ENCODE measurements around the gene DECR2.
"Not testable (repeated sequence)": the region's sequence is repeated elsewhere in the genome, so short reads cannot be mapped to it uniquely, and the experiment has no call there.

Gene DECR2

GRCh38 chr16:367333-367903, 34.3 kb upstream of the DECR2 start:
- no peak for DNase-seq

- no peak for DNase-seq
Measured at GRCh38 chr16:368388-369158, 33.1 kb upstream of the DECR2 start.

DNA sequence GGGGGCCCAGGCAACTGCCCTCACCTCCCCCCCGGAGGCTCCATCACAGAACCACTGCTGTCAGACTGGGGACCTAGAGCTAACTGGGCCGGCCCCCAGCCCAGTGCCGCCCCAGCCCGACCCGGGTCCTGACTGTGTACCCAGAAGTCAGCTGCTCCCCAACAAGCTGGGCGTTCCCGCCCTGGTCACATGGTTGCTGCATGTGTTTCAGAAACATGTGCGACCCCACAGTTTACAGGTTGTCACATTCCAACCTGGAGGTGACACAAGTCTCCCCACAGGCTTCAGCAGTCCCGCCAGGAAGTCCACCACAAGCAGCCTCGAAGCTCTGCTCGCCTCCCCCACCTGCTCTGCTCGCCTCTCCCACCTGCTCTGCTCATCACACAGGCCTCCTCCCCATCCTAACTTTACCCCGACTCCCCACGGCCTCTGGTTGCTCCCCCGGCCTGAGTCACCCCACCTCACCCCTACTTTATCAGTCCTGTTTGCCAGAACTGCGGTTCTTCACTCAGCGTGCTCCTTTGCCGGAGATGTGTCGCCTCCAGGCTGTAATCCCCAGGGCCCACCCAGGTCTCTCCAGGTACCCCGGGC, 32.3 kb upstream of the DECR2 start:
- DNase-seq = no peak

- DNase-seq = no peak
Measured at GRCh38 chr16:369866-370436, 31.7 kb upstream of the DECR2 start.

DNA sequence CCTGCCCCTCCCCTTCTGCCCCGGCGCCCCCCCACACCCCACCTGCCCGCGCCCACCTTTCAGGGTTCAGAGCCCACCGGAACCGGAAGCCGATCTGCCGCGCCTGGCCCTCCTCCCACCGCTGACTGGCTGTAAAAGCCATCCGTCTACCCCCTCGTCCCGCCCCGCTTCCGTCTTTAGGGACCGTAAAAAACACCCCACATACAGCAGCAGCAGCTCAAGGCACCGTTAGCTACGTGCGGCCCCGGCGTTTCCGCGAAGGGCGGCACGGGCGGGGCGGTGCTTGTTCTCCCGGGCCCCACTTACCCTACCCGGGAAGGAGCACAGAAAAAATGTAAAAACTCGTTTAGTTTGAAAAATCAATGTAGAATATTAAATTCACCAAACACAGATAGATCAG, 31.2 kb upstream of the DECR2 start, which contains the start of gene MRPL28:
Gene MRPL28, minus strand, starts transcription at position 96 of the 400 bp plus-strand sequence. CDS start 320 bp downstream, outside the sequence.
- DNase-seq = peak; percentile 94

DNA sequence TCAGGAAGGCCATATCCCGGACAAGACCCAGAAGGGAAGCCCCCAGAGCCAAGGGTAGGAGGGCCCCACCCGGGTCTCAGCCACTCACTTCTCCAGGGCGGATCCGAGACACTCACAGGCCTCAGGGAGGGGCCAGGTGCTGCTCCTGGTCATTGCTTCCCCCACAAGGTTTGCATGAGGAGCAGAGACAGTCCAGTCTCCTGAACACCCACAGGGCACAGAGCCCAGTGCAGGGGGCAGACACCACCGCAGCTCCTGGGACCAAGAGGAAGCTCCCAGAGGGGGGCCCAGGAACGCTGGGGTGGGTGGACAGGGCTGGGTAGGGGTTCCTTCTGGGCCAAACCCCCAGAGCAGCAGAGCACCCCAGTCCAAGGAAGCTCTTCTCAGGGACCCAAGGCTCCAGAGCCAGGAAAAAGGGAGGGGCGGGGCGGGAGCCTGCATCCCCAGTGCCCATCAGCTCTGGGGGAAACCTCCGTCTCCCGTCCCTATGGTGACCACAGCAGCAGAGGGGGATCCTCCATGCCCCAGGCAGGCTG, 30.6 kb upstream of the DECR2 start:
- DNase-seq = no peak

DNA sequence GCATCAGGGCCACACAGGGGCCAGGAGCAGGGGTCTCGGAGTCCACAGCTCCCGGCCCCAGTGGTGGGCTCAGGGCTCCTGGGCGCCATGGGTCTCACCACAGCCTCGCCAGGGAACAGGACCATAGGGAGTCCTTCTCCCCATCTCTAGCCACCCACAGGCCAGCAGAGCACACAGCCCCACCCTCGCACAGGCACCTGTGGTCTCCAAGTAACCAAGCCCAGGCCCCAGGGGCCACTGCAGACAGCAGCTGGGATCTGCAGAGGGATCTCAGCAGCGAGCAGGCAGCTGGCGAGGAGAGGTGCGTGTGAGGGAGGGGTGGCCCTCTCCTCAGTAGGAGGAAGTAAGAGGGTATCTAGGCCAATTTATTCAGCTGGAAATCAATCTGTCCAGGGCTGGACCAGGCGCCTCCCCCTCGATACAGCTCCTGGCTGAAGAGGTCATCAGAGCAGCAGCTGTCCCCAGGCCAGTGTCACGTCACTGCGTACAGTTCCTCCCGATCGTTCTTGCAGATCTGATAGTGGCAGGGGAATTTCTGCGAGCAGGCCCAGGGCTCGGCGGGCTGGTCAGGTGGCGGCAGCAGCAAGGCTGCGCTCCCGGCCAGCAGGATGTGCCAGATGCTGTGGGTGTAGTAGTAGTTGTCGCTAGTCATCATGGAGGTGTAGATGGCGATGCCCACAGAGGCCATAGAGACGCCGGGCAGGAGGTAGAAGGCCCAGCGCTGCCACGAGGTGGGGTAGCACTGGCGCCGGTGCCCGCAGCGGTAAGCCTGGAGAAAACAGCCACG, 30.0 kb upstream of the DECR2 start:
- DNase-seq = no peak

DNA sequence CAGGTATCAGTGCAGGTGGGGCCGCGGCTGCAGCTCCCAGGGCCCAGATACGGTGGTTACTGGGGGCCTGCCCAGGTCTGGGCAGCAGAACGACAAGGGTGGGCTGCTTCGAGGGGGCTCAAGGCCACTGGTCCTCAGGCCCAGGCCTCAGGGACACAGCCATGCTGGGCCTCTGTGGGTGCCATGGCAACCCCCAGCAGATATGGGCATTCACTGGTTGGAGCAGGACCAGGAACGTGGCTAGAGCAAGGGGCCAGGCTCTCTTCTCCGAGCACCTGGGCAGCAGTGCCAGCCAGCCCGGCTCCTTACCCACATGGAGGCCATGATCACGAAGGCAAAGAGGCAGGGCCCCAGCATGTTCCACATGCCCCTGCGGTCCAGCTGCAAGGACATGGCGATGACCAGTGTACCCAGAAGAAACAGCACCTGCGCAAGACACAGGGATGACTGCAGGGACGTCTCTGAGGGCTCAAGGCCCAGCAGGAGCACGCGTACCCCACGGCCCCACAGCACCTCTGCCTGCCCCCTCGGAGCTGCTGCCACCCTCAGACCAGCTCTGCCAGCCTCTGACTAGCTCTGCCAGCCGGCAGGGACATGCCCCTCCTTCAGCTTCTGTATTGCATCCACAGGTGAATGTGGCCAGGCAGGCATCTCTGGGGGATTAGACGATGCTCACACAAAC, 29.2 kb upstream of the DECR2 start:
- DNase-seq = no peak

DNA sequence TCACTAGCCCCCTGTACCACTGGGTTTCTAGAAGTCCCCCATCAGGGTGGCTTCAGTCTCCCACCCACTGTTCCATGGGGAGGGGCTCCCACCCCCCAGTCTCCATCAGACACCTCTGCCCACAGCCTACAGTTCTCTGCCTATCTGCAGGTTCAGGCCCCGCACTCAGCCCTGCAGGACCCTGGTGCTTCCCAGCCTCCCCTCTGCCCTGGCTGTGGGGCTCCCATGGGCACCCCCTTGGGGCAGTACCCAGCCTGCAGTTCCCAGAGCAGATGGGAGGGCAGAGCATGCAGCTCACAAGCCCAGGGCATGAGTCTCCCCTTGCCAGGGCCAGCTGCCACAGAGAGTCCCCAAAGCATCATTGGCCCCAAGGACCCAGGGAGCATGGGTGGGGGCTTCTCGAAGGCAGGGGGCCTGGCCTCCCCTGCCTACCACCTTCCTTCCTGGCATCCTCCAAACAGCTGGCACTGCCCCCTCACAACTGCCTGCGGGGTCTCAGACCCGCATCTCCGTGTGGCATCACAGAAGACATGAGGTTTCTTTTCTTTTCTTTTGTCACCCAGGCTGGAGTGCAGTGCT, 28.6 kb upstream of the DECR2 start:
- DNase-seq = no peak

GRCh38 chr16:373848-374615, 27.7 kb upstream of the DECR2 start:
- no peak for DNase-seq

DNA sequence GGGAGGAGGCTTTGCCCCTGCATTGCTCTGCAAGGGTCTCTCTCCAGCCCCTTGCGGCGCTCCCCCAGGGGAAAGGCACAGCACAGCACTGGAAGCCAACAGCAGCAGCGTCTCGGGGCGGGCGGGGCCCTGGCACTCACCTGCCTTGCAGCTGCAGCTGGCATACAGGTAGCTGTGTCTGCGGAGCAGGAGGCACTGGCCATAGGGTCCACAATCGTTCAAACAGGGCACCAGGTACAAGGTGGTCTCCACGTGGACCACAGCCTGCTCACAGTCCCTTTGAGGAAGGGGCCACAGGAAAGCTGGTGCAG, 27.1 kb upstream of the DECR2 start:
- no peak for DNase-seq

GRCh38 chr16:375212-375611, 26.5 kb upstream of the DECR2 start:
- DNase-seq = no peak

GRCh38 chr16:375927-376816, 25.5 kb upstream of the DECR2 start:
- no peak for DNase-seq

GRCh38 chr16:376817-377418, 24.8 kb upstream of the DECR2 start:
- no peak for DNase-seq

DNA sequence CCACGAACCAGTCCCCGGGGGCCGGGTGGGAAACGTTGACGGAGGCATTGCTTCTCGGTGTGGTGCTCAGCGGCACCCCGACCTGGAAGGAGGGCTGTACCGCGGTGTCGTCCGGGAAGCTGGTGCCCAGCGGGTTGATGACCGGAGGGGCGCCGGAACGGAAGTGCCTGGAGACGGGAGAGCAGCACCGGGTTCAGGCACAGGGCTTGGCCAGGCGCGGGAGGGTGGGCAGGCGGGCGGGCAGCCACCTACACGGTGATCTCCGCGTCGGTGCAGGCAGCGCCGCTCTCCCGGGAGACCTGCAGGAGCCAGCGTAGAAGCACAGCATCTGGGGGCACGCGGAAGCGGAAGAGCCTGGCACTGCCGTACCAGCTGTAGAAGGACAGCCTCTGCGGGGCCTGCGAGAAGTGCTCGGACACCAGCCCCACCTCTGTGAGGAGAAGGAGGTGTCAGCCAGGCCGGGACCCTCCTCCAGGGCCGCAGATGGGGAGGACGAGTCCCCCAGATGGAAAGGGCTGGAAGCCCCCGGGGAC, 24.2 kb upstream of the DECR2 start:
- DNase-seq = no peak

- not testable (repeated sequence) for DNase-seq
Measured at GRCh38 chr16:378113-378820, 23.4 kb upstream of the DECR2 start.

- DNase-seq = no peak
Measured at GRCh38 chr16:378821-379182, 22.9 kb upstream of the DECR2 start.

DNA sequence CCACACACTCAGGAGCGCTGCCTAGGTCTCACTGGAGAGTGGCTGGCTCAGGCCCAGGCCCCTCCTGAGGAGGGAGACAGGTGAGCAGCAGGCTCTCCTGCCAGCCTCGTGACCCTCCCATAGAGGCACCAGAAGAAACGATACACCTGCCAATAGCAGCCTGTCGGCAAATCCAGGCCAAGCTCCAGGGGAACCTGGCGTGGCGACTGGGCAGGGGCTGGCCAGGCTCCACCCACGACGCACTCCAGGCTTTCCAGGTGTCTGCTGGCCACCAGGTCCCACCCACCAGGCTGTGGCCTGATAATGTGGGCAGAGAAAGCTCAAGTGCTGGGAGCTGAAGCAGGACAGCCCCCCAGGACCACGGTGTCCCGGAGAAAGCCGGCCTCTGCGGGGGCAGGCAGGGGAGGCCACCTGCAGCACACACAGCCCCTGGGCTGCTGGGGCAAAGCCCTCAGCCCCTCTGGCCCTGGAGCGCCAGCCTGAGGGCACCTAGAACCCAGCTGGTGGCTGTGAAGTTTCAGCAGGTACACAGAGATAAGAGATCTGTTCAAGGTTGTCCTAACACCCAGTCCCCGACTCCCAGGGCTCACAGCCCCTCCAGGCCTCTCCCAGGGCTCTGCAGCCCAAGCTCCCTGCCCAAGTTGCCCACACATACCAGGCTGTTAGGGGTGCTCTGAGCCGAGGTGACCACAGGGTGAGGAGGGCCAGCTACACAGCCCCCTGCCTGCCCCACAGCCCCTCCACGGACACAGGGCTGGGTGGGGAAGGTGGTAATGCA, 22.3 kb upstream of the DECR2 start:
- no peak for DNase-seq

All from inflammatory macrophage treated with lipopolysaccharide for 4 hours (primary cell).